NCI-H510A treated with DMSO at 0.1 percent for 48 hours (cell line): ENCODE data around the gene SRPX2.
"Not testable (repeated sequence)": the region's sequence is repeated elsewhere in the genome, so short reads cannot be mapped to it uniquely, and the experiment has no call there.

ENCODE experiments used
- DNase-seq: peaks from one replicate; lab custom pipeline; 2025; lab: John Stamatoyannopoulos, UW

The SRPX2 gene

DNA sequence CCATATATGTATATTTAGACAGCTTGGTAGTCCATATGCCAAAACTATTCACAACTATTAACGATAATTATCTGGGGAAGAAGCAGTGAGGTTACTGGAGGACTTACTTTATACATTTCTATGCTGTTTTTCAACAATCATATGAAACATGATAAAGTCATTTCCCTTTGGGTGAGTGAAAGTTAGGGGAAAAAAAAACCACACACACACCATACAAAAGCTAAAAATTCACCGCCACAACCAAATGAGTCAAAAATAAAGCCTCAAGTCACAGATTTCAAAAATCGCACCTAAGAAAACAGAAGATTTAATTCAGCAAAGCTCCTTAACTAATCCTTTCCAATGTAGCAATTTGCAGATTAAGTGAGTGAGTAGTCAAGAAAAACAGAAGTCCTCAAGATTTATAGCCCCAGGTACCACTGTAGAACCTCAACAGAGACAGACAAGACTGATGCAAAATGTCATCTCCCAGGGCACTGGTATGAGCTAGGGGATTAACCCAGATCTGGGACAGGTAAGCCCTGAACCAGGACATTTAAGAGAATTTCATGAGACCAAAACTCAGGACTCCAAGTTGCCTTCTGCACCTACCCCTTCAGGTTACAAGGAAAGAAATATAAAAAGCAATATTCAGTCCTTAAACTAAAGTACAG, 52.8 kb downstream of the SRPX2 start:
- no peak for DNase-seq

DNA sequence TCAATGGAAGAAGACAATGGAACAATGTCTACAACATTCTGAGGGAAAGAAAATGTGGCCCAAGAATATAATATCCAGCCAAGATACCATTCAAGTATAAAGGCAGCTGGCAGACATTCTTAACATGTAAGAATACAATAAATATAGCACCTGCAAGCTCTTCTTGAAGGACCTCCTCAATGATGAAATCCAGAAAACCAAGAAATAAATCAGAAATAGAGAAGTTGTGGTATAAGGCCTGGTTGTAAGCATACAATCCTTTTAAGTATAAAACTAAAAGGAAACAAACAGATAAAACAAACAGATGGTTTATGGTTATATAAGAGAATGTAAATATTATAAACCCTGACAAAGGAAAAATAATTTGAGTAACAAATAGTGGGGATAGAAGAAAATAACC, 54.6 kb downstream of the SRPX2 start:
- DNase-seq: no peak

DNA sequence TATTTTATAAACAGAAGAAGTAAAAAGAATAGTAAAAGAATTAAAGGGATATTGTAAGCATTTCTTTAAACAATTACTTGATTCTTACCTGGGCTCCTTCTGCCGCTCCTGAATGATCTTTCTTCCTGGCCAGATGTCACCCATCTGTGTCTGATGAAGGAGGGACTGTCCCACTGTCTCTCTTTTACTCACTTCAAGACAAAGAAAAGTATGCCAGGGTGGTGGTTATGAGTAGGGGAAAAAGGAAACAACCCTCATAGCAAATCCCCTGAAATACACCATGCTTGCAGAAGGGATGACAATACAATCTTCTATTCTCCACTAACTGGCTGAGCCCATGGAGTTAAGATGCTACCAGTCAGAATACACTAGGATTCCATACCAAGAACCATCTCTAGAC, 56.8 kb downstream of the SRPX2 start:
- no peak for DNase-seq

- no peak for DNase-seq
Observed at GRCh38 chrX:100704581-100705203, 60.7 kb downstream of the SRPX2 start.

DNA sequence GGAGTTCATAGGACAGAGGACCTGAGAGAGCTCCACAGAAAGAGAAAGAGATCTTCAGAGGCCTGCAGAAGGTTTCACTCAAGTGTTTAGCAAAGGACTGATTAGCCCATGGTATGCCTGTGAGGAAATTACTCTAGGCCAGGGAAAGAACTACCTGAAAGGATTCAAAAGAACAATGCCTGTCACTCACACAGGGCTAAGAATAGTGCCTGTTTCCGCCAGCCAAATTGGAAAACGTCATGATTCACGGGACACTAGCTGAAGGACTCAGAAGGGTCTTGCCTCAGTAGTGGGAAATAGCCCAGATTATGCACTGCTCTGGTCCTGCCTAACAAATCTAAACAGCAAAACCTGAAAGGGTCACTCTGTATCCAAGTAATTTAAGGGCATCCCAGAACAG, 66.8 kb downstream of the SRPX2 start:
- no peak for DNase-seq

DNA sequence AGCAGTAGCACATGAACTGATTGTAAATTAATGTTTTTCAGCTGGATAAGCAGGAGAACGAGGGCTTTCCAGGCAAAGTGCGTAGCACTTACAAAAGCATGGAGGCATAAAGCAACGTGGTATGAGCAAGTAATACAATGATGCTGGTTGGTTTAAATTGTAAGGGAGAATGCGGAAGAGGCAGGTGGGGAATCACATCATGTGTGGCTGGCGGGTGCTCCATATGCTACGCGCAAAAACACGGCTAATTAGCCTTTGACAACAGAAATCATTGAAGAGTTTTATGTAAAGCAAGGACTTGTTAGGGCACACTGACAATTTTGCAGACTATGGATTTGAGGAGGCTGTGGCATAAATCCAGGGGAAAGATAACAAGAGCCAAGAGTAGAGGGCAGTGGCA, 73.4 kb downstream of the SRPX2 start:
- DNase-seq: no peak

- DNase-seq: no peak
Observed at GRCh38 chrX:100719139-100719538, 75.1 kb downstream of the SRPX2 start.

DNA sequence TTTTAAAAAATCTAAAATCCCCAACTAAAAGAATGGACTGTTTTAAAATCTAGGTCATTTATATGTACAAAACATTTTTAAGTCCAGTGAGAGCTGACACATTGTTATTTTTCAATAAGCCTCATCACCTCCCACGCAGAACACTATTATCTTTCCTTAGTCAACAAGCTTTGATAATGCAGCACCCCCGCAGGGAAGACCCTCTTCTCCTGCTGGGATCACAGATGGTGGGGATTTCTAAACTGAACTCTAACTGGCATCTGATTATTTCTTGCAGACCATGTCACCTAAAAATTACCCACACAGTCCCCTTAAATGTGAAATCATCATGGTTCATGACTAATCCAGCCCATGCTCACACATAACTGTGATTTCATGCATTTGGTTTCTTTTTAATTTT, 76.3 kb downstream of the SRPX2 start:
- DNase-seq: no peak

- no peak for DNase-seq
Observed at GRCh38 chrX:100721328-100721727, 77.3 kb downstream of the SRPX2 start.

DNA sequence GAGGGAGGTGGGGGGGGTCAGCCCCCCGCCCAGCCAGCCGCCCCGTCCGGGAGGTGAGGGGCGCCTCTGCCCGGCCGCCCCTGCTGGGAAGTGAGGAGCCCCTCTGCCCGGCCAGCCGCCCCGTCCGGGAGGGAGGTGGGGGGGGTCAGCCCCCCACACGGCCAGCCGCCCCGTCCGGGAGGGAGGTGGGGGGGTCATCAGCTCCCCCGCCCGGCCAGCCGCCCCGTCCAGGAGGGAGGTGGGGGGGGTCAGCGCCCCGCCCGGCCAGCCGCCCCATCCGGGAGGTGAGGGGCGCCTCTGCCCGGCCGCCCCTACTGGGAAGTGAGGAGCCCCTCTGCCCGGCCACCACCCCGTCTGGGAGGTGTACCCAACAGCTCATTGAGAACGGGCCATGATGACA, 80.0 kb downstream of the SRPX2 start:
- not testable (repeated sequence) for DNase-seq
